PC-3 (cell line): ENCODE results near the gene CCDC60. TPM values are rescaled to one million over a fixed set of nuclear protein-coding genes. Genes with fewer than 3 reads are reported as not detected.

Experiments
- ATAC-seq: fragments of 200-7000 bp; cut with Tn5 transposase; 2 replicates; pipeline ENCODE4 v1.9.1; 2020; ENCODE audit warnings: mild to moderate bottlenecking, moderate library complexity
- BruUV-seq: library from RNA; stranded (reverse); fragments of 400-500 nt; replicated peaks from 2 replicates; lab custom pipeline; 2021; lab: Mats Ljungman, UMichigan
- CTCF ChIA-PET: fragments of 300-600 bp; sonication (Branson Sonifier 250); formaldehyde crosslinking; loops from one replicate; lab custom pipeline; 2022; ENCODE audit warnings: antibody characterized with exemption; lab: Charles Lee
- POLR2A ChIA-PET: fragments of 300-600 bp; sonication (Branson Sonifier 250); formaldehyde crosslinking; loops from one replicate; lab custom pipeline; 2022; ENCODE audit warnings: antibody characterized with exemption; ENCODE audit not compliant: unreplicated experiment; lab: Charles Lee
- DNase-seq: peaks from one replicate; pipeline ENCODE4 v3.0.0-alpha.2; 2015
- H2AFZ ChIP-seq: fragments of 300-600 bp; sonication (generic); 2 replicates; pipeline ENCODE4 v1.6.0; 2016; ENCODE audit warnings: antibody characterized with exemption, low read length
- H3F3A ChIP-seq: fragments of 300-600 bp; sonication (generic); one replicate; pipeline ENCODE4 v1.6.0; 2017; ENCODE audit warnings: antibody characterized with exemption, low read length, control low read depth, mild to moderate bottlenecking; ENCODE audit not compliant: unreplicated experiment
- H3K27ac ChIP-seq: fragments of 300-600 bp; sonication (generic); 2 replicates; pipeline ENCODE4 v1.5.1; 2016; ENCODE audit warnings: mild to moderate bottlenecking, low read length
- H3K27me3 ChIP-seq: fragments of 300-600 bp; sonication (generic); 2 replicates; pipeline ENCODE4 v1.6.1; 2016; ENCODE audit warnings: low read length, mixed read lengths
- H3K36me3 ChIP-seq: fragments of 300-600 bp; sonication (generic); 2 replicates; pipeline ENCODE4 v1.6.1; 2016; ENCODE audit warnings: low read depth, mixed run types, low read length, mixed read lengths
- H3K4me1 ChIP-seq: fragments of 300-600 bp; sonication (generic); 2 replicates; pipeline ENCODE4 v1.5.1; 2016; ENCODE audit warnings: low read length; ENCODE audit not compliant: insufficient read depth
- H3K4me2 ChIP-seq: fragments of 300-600 bp; sonication (generic); 2 replicates; pipeline ENCODE4 v1.6.0; 2016; ENCODE audit warnings: low read length
- H3K4me3 ChIP-seq: fragments of 300-600 bp; sonication (generic); 2 replicates; pipeline ENCODE4 v1.5.1; 2016; ENCODE audit warnings: mild to moderate bottlenecking, low read length, mixed read lengths
- H3K79me2 ChIP-seq: fragments of 300-600 bp; sonication (generic); 2 replicates; pipeline ENCODE4 v1.6.1; 2017; ENCODE audit warnings: low read length, mixed read lengths
- H3K9ac ChIP-seq: fragments of 300-600 bp; sonication (generic); 2 replicates; pipeline ENCODE4 v1.6.0; 2016; ENCODE audit warnings: mild to moderate bottlenecking, low read length
- H3K9me2 ChIP-seq: fragments of 300-600 bp; sonication (generic); replicated peaks from 2 replicates; pipeline ENCODE4 v1.6.1; 2016; ENCODE audit warnings: mixed run types, low read length, mixed read lengths
- H3K9me3 ChIP-seq: fragments of 300-600 bp; sonication (generic); 2 replicates; pipeline ENCODE4 v1.6.1; 2016; ENCODE audit warnings: low read length, mixed read lengths
- H4K20me1 ChIP-seq: fragments of 300-600 bp; sonication (generic); 2 replicates; pipeline ENCODE4 v1.6.1; 2016; ENCODE audit warnings: low read length, mixed read lengths
- CTCF ChIP-seq: fragments of 300-600 bp; sonication (generic); conservative IDR thresholded peaks from 2 replicates; pipeline ENCODE4 v1.5.1; 2017; ENCODE audit warnings: antibody characterized with exemption, low read depth, mild to moderate bottlenecking, low read length
- EZH2 ChIP-seq: fragments of 300-600 bp; sonication (generic); IDR thresholded peaks from one replicate; pipeline ENCODE4 v1.6.1; 2017; ENCODE audit warnings: antibody characterized with exemption, mild to moderate bottlenecking, low read length; ENCODE audit not compliant: unreplicated experiment
- EZH2phosphoT487 ChIP-seq: fragments of 300-600 bp; sonication (generic); IDR thresholded peaks from 2 replicates; pipeline ENCODE4 v1.6.1; 2018; ENCODE audit warnings: mild to moderate bottlenecking, antibody characterized with exemption, low read length, borderline replicate concordance
- intact Hi-C: fragments of 100-400 bp; cut with micrococcal nuclease; formaldehyde crosslinking; loops from 2 replicates; pipeline ENCODE4 v1.9.0; 2023
- total RNA-seq: library from RNA; depleted of rRNA; stranded (reverse); fragments of >200 nt; gene quantifications from 2 replicates; pipeline ENCODE4 v1.2.3, GENCODE V29; 2014

CCDC60 gene
- total RNA-seq, 1 experiment from 2014 or later = not detected

GRCh38 chr12:119301379-119301778 is 33.1 kb upstream of the CCDC60 start:
- no peak for DNase-seq
- no peaks in the 10 kb centered on the region for H4K20me1 ChIP-seq
- ChIA-PET CTCF (no interaction called here), POLR2A (no interaction called here)
- no peak overlapping the region for H3K9ac ChIP-seq
- TF ChIP-seq EZH2 (no peak), CTCF (no peak), EZH2phosphoT487 (no peak)
- H3K36me3 ChIP-seq = no peaks in the 10 kb centered on the region
- no peak overlapping the region for H3K4me2 ChIP-seq
- H3F3A ChIP-seq = no peaks in the 10 kb centered on the region
- H2AFZ ChIP-seq = no peak overlapping the region
- no peak overlapping the region for H3K27ac ChIP-seq
- H3K4me3 ChIP-seq = no peak overlapping the region
- H3K9me3 ChIP-seq = no peaks in the 10 kb centered on the region
- intact Hi-C loops = no loop called here
- no peaks in the 10 kb centered on the region for H3K9me2 ChIP-seq
- peaks cover 7% of the 10 kb centered on the region; the same call in 1 of the 2 replicates for H3K27me3 ChIP-seq
- H3K79me2 ChIP-seq = no peaks in the 10 kb centered on the region
- H3K4me1 ChIP-seq = no peaks in the 10 kb centered on the region
- ATAC-seq = no peak
- no TSS peak for BruUV-seq

GRCh38 chr12:119302451-119303080 is 32.0 kb upstream of the CCDC60 start:
- H3F3A ChIP-seq = no peaks in the 10 kb centered on the region
- CTCF ChIA-PET = no interaction called here
- no peaks in the 10 kb centered on the region; the same call in 1 of the 2 replicates for H3K27me3 ChIP-seq
- H3K4me3 ChIP-seq = no peak overlapping the region
- no peak overlapping the region for H2AFZ ChIP-seq
- POLR2A ChIA-PET = no interaction called here
- no peaks in the 10 kb centered on the region for H3K36me3 ChIP-seq
- no peak overlapping the region for H3K27ac ChIP-seq
- BruUV-seq = no TSS peak
- no peak for DNase-seq
- H3K9ac ChIP-seq = no peak overlapping the region
- H3K9me2 ChIP-seq = no peaks in the 10 kb centered on the region
- no peak overlapping the region for H3K4me2 ChIP-seq
- no peaks in the 10 kb centered on the region for H3K4me1 ChIP-seq
- ATAC-seq = no peak
- H4K20me1 ChIP-seq = no peaks in the 10 kb centered on the region
- intact Hi-C loops = no loop called here
- H3K9me3 ChIP-seq = no peaks in the 10 kb centered on the region
- no peaks in the 10 kb centered on the region for H3K79me2 ChIP-seq
- TF ChIP-seq EZH2 (no peak), CTCF (no peak), EZH2phosphoT487 (no peak)

GRCh38 chr12:119306593-119306992 is 27.9 kb upstream of the CCDC60 start:
- Histone ChIP-seq H3K4me2 (no peak overlapping the region), H2AFZ (no peak overlapping the region), H3K9ac (no peak overlapping the region), H3K79me2 (no peaks in the 10 kb centered on the region), H3K27me3 (peaks cover under 1% of the 10 kb centered on the region; the same call in 1 of the 2 replicates), H3K4me3 (no peak overlapping the region), H3K9me2 (no peaks in the 10 kb centered on the region), H3F3A (no peaks in the 10 kb centered on the region), H4K20me1 (no peaks in the 10 kb centered on the region), H3K9me3 (no peaks in the 10 kb centered on the region), H3K4me1 (no peaks in the 10 kb centered on the region), H3K27ac (no peak overlapping the region), H3K36me3 (no peaks in the 10 kb centered on the region)
- BruUV-seq = no TSS peak
- intact Hi-C loops = no loop called here
- ATAC-seq (no peak), DNase-seq (no peak)
- CTCF ChIA-PET = no interaction called here
- POLR2A ChIA-PET = no interaction called here
- TF ChIP-seq EZH2phosphoT487 (no peak), CTCF (no peak), EZH2 (no peak)
